Measurements from ENCODE around the gene PTPRM. TPM values are rescaled to one million over a fixed set of nuclear protein-coding genes. Genes with fewer than 3 reads are reported as not detected.

PTPRM gene
- total RNA-seq, 1 donor from 2014 or later: 65.5 TPM

GRCh38 chr18:8084160-8084559 lies 517.0 kb downstream of the PTPRM start:
- H3K4me3 ChIP-seq (ENCODE audit: low read depth, low read length): no peak overlapping the region
- DNase-seq (ENCODE audit: low read depth): no peak
- H3K27me3 ChIP-seq (ENCODE audit: control insufficient read depth, insufficient read depth, low read length): no peaks in the 10 kb centered on the region
- no peaks in the 10 kb centered on the region for H3K36me3 ChIP-seq (ENCODE audit: control insufficient read depth, insufficient read depth, low read length)
- TF ChIP-seq CTCF (IDR thresholded peaks at IDR 0.05; ENCODE audit: insufficient read depth, low read length, poor library complexity, severe bottlenecking): peak; percentile 64

GRCh38 chr18:8088626-8089025 lies 521.5 kb downstream of the PTPRM start:
- DNase-seq (ENCODE audit: low read depth): no peak

GRCh38 chr18:8091035-8091434 lies 523.9 kb downstream of the PTPRM start:
- no peaks in the 10 kb centered on the region for H3K36me3 ChIP-seq (ENCODE audit: control insufficient read depth, insufficient read depth, low read length)
- no peaks in the 10 kb centered on the region for H3K27me3 ChIP-seq (ENCODE audit: control insufficient read depth, insufficient read depth, low read length)
- H3K4me3 ChIP-seq (ENCODE audit: low read depth, low read length): no peak overlapping the region
- no peak for TF ChIP-seq CTCF (IDR thresholded peaks at IDR 0.05; ENCODE audit: insufficient read depth, low read length, poor library complexity, severe bottlenecking)
- no peak for DNase-seq (ENCODE audit: low read depth)

More at GRCh38 chr18:8088626-8089025, 521.5 kb downstream of the PTPRM start:
- H3K36me3 ChIP-seq (ENCODE audit: control insufficient read depth, insufficient read depth, low read length): no peaks in the 10 kb centered on the region
- no peaks in the 10 kb centered on the region for H3K27me3 ChIP-seq (ENCODE audit: control insufficient read depth, insufficient read depth, low read length)
- no peak for TF ChIP-seq CTCF (IDR thresholded peaks at IDR 0.05; ENCODE audit: insufficient read depth, low read length, poor library complexity, severe bottlenecking)
- H3K4me3 ChIP-seq (ENCODE audit: low read depth, low read length): no peak overlapping the region

GRCh38 chr18:8095947-8096570 lies 528.9 kb downstream of the PTPRM start:
- DNase-seq (ENCODE audit: low read depth): no peak
- Histone ChIP-seq H3K27me3 (ENCODE audit: control insufficient read depth, insufficient read depth, low read length) (no peaks in the 10 kb centered on the region), H3K36me3 (ENCODE audit: control insufficient read depth, insufficient read depth, low read length) (no peaks in the 10 kb centered on the region), H3K4me3 (ENCODE audit: low read depth, low read length) (no peak overlapping the region)
- no peak for TF ChIP-seq CTCF (IDR thresholded peaks at IDR 0.05; ENCODE audit: insufficient read depth, low read length, poor library complexity, severe bottlenecking)

- TF ChIP-seq CTCF (IDR thresholded peaks at IDR 0.05; ENCODE audit: insufficient read depth, low read length, poor library complexity, severe bottlenecking): no peak
- no peak for DNase-seq (ENCODE audit: low read depth)
- no peaks in the 10 kb centered on the region for H3K27me3 ChIP-seq (ENCODE audit: control insufficient read depth, insufficient read depth, low read length)
- H3K4me3 ChIP-seq (ENCODE audit: low read depth, low read length): no peak overlapping the region
- H3K36me3 ChIP-seq (ENCODE audit: control insufficient read depth, insufficient read depth, low read length): peaks cover 1% of the 10 kb centered on the region
Observed at GRCh38 chr18:8097399-8097798, 530.3 kb downstream of the PTPRM start.

GRCh38 chr18:8097927-8098326 lies 530.8 kb downstream of the PTPRM start:
- DNase-seq (ENCODE audit: low read depth): no peak
- TF ChIP-seq CTCF (IDR thresholded peaks at IDR 0.05; ENCODE audit: insufficient read depth, low read length, poor library complexity, severe bottlenecking): no peak
- no peaks in the 10 kb centered on the region for H3K27me3 ChIP-seq (ENCODE audit: control insufficient read depth, insufficient read depth, low read length)
- peaks cover 1% of the 10 kb centered on the region for H3K36me3 ChIP-seq (ENCODE audit: control insufficient read depth, insufficient read depth, low read length)
- H3K4me3 ChIP-seq (ENCODE audit: low read depth, low read length): no peak overlapping the region
